ENCODE data around the gene KIAA1671. TPM values are rescaled to one million over a fixed set of nuclear protein-coding genes. Genes with fewer than 3 reads are reported as not detected.

The KIAA1671 gene
- total RNA-seq, 4 donors from 2014 or later = 7.3 to 15.1 (median 10.2) TPM

GRCh38 chr22:25094579-25094978 lies 142.1 kb downstream of the KIAA1671 start:
- no peak for TF ChIP-seq CTCF (IDR thresholded peaks at IDR 0.05; ENCODE audit: low read depth)

GRCh38 chr22:25095869-25096268 lies 143.4 kb downstream of the KIAA1671 start:
- no peak for TF ChIP-seq CTCF (IDR thresholded peaks at IDR 0.05; ENCODE audit: low read depth)

- no peak for TF ChIP-seq CTCF (IDR thresholded peaks at IDR 0.05; ENCODE audit: low read depth)
Measured at GRCh38 chr22:25096638-25097405, 144.3 kb downstream of the KIAA1671 start.

- TF ChIP-seq CTCF (IDR thresholded peaks at IDR 0.05; ENCODE audit: low read depth) = no peak
Measured at GRCh38 chr22:25098445-25099081, 146.0 kb downstream of the KIAA1671 start.

GRCh38 chr22:25099202-25099601 lies 146.7 kb downstream of the KIAA1671 start:
- TF ChIP-seq CTCF (IDR thresholded peaks at IDR 0.05; ENCODE audit: low read depth) = no peak

GRCh38 chr22:25100402-25100801 lies 147.9 kb downstream of the KIAA1671 start:
- TF ChIP-seq CTCF (IDR thresholded peaks at IDR 0.05; ENCODE audit: low read depth) = no peak

- TF ChIP-seq CTCF (IDR thresholded peaks at IDR 0.05; ENCODE audit: low read depth) = no peak
Measured at GRCh38 chr22:25100948-25101347, 148.4 kb downstream of the KIAA1671 start.

Data from subcutaneous adipose tissue (tissue), 4 donors.